Loucy (cell line): ENCODE results near the gene TCAIM.

ENCODE experiments used
- H2AFZ ChIP-seq: fragments of 200-600 bp; sonication (generic); 2 replicates; pipeline ENCODE4 v1.6.0; 2016; ENCODE audit warnings: antibody characterized with exemption, mild to moderate bottlenecking, low read length, moderate library complexity
- H3F3A ChIP-seq: fragments of 200-600 bp; 2 replicates; pipeline ENCODE4 v1.6.0; 2016; ENCODE audit warnings: antibody characterized with exemption, low read depth, mild to moderate bottlenecking
- H3K27me3 ChIP-seq: fragments of 200-600 bp; sonication (generic); 2 replicates; pipeline ENCODE4 v1.6.1; 2014; ENCODE audit warnings: low read length, mild to moderate bottlenecking; ENCODE audit not compliant: insufficient read depth, poor library complexity, severe bottlenecking
- H3K36me3 ChIP-seq: fragments of 200-600 bp; sonication (generic); 2 replicates; pipeline ENCODE4 v1.6.1; 2016; ENCODE audit warnings: low read length; ENCODE audit not compliant: insufficient read depth
- H3K4me1 ChIP-seq: fragments of 200-600 bp; sonication (generic); 2 replicates; pipeline ENCODE4 v1.5.1; 2014; ENCODE audit warnings: low read length, mild to moderate bottlenecking; ENCODE audit not compliant: insufficient read depth, poor library complexity, severe bottlenecking
- H3K4me2 ChIP-seq: fragments of 200-600 bp; sonication (generic); 2 replicates; pipeline ENCODE4 v1.6.0; 2014; ENCODE audit warnings: antibody characterized with exemption, low read length, low read depth, mild to moderate bottlenecking; ENCODE audit not compliant: poor library complexity, severe bottlenecking
- H3K4me3 ChIP-seq: fragments of 200-600 bp; sonication (generic); 2 replicates; pipeline ENCODE4 v1.5.1; 2014; ENCODE audit warnings: low read length, mild to moderate bottlenecking, mixed read lengths; ENCODE audit not compliant: poor library complexity, severe bottlenecking
- H3K79me2 ChIP-seq: fragments of 200-600 bp; sonication (generic); 2 replicates; pipeline ENCODE4 v1.6.1; 2014; ENCODE audit warnings: low read length; ENCODE audit not compliant: insufficient read depth
- H3K9ac ChIP-seq: fragments of 200-600 bp; sonication (generic); 2 replicates; pipeline ENCODE4 v1.6.0; 2014; ENCODE audit warnings: mild to moderate bottlenecking, low read depth, low read length, moderate library complexity; ENCODE audit not compliant: poor library complexity, severe bottlenecking
- H3K9me2 ChIP-seq: fragments of 200-600 bp; sonication (generic); replicated peaks from 2 replicates; pipeline ENCODE4 v1.6.1; 2016; ENCODE audit warnings: low read depth, low read length, mixed read lengths
- H3K9me3 ChIP-seq: fragments of 200-600 bp; sonication (generic); 2 replicates; pipeline ENCODE4 v1.6.1; 2014; ENCODE audit warnings: mild to moderate bottlenecking, antibody characterized with exemption, low read length, low read depth; ENCODE audit not compliant: insufficient read depth
- H4K20me1 ChIP-seq: fragments of 200-600 bp; sonication (generic); 2 replicates; pipeline ENCODE4 v1.6.0; 2014; ENCODE audit warnings: antibody characterized with exemption, low read length, mild to moderate bottlenecking; ENCODE audit not compliant: insufficient read depth, poor library complexity, severe bottlenecking
- EZH2phosphoT487 ChIP-seq: fragments of 200-600 bp; IDR thresholded peaks from 2 replicates; pipeline ENCODE4 v1.6.1; 2018; ENCODE audit warnings: antibody characterized with exemption, mild to moderate bottlenecking, moderate library complexity, borderline replicate concordance
- TF ChIP-seq, protein P1 (sequence below): fragments of 200-600 bp; sonication (generic); conservative IDR thresholded peaks from 2 replicates; pipeline ENCODE4 v1.5.1; 2014; ENCODE audit warnings: mild to moderate bottlenecking, antibody characterized with exemption, low read length

Gene TCAIM

DNA sequence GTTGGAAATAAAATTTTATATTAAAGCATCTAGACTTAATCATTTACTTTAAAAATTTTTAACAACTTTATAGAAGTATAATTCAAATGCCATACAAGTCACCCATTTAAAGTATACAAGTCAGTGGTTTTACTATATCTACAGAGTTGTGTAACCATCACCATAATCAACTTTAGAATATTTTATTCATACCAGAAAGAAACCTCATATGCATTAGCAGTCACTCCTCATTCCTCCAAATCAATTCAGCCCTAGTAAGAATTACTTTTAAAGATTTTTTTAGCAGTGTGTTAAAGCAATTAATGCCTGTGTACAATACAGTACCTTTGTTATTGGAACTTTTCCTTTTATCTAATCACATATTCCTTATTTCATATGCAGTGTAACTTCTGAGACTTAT lies 14.0 kb upstream of the TCAIM start:
- H3F3A ChIP-seq, result peaks cover 5% of the 10 kb centered on the region; the same call in 1 of the 2 replicates
- no peaks in the 10 kb centered on the region for H4K20me1 ChIP-seq
- peaks cover 6% of the 10 kb centered on the region; the same call in 1 of the 2 replicates for H3K9me3 ChIP-seq
- no peaks in the 10 kb centered on the region for H3K79me2 ChIP-seq
- no peak overlapping the region for H3K4me3 ChIP-seq
- no peaks in the 10 kb centered on the region for H3K9me2 ChIP-seq
- no peak overlapping the region for H3K9ac ChIP-seq
- no peak overlapping the region for H2AFZ ChIP-seq
- H3K27me3 ChIP-seq, result no peaks in the 10 kb centered on the region
- H3K4me1 ChIP-seq, result no peaks in the 10 kb centered on the region
- TF ChIP-seq, protein P1, sequence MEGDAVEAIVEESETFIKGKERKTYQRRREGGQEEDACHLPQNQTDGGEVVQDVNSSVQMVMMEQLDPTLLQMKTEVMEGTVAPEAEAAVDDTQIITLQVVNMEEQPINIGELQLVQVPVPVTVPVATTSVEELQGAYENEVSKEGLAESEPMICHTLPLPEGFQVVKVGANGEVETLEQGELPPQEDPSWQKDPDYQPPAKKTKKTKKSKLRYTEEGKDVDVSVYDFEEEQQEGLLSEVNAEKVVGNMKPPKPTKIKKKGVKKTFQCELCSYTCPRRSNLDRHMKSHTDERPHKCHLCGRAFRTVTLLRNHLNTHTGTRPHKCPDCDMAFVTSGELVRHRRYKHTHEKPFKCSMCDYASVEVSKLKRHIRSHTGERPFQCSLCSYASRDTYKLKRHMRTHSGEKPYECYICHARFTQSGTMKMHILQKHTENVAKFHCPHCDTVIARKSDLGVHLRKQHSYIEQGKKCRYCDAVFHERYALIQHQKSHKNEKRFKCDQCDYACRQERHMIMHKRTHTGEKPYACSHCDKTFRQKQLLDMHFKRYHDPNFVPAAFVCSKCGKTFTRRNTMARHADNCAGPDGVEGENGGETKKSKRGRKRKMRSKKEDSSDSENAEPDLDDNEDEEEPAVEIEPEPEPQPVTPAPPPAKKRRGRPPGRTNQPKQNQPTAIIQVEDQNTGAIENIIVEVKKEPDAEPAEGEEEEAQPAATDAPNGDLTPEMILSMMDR, result no peak
- no peak for TF ChIP-seq EZH2phosphoT487
- H3K4me2 ChIP-seq, result no peak overlapping the region
- no peaks in the 10 kb centered on the region for H3K36me3 ChIP-seq

DNA sequence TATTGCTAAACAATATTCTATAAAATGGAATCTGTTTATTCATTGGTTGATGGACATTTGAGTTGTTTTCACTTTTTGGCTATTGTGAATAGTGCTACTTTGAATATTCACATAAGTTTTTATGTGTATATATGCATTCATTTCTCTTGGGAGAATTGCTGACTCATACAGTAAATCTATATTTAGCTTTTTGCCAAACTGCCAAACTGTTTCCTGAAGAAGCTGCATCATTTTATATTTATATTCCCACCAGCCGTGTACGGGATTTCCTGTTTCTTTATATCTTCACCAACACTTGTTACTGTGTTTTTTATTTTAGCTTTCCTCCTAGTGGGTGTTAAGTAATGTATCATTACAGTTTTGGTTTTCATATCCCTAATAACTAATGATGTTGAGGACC lies 12.5 kb upstream of the TCAIM start:
- TF ChIP-seq, protein P1, result no peak
- TF ChIP-seq EZH2phosphoT487, result no peak
- peaks cover 5% of the 10 kb centered on the region; the same call in 1 of the 2 replicates for H3F3A ChIP-seq

DNA sequence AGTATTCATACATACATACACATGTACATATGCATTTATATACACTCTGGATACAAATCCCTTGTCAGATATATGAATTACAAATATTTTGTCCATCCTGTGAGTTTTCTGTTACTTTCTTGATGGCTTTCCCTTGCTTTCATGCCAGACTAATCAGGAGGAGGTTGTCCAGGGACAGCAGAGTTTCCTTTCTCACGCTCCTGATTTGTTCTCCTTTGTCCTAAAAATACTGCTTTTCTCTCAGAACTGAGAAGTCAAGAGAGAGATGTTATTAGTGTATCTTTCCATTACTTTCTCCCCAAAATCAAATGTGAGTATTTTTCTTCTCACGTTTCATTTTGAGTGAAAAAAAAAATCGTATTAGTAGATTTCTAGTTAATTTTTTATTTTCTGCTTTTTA lies 12.1 kb upstream of the TCAIM start:
- H3F3A ChIP-seq, result peaks cover 5% of the 10 kb centered on the region; the same call in 1 of the 2 replicates
- H3K27me3 ChIP-seq, result no peaks in the 10 kb centered on the region
- H3K9ac ChIP-seq, result no peak overlapping the region
- H3K36me3 ChIP-seq, result no peaks in the 10 kb centered on the region
- H2AFZ ChIP-seq, result no peak overlapping the region
- H3K9me3 ChIP-seq, result peaks cover 6% of the 10 kb centered on the region; the same call in 1 of the 2 replicates
- H3K4me1 ChIP-seq, result no peaks in the 10 kb centered on the region
- H3K79me2 ChIP-seq, result no peaks in the 10 kb centered on the region
- H3K9me2 ChIP-seq, result no peaks in the 10 kb centered on the region
- H3K4me3 ChIP-seq, result no peak overlapping the region
- no peak for TF ChIP-seq EZH2phosphoT487
- TF ChIP-seq, protein P1, result no peak
- no peaks in the 10 kb centered on the region for H4K20me1 ChIP-seq
- H3K4me2 ChIP-seq, result no peak overlapping the region

More for the DNA sequence above, 12.5 kb upstream of the TCAIM start:
- Histone ChIP-seq H3K9me3 (peaks cover 6% of the 10 kb centered on the region; the same call in 1 of the 2 replicates), H2AFZ (no peak overlapping the region), H3K79me2 (no peaks in the 10 kb centered on the region), H3K9me2 (no peaks in the 10 kb centered on the region), H3K36me3 (no peaks in the 10 kb centered on the region), H4K20me1 (no peaks in the 10 kb centered on the region), H3K4me1 (no peaks in the 10 kb centered on the region), H3K27me3 (no peaks in the 10 kb centered on the region), H3K4me2 (no peak overlapping the region), H3K9ac (no peak overlapping the region), H3K4me3 (no peak overlapping the region)
